NAMALWA (cell line): ENCODE results near the gene CFAP157.

Experiments used
- DNase-seq: peaks from one replicate; pipeline ENCODE4 v3.0.0-alpha.2; 2015; ENCODE audit warnings: low spot score

The CFAP157 gene

DNA sequence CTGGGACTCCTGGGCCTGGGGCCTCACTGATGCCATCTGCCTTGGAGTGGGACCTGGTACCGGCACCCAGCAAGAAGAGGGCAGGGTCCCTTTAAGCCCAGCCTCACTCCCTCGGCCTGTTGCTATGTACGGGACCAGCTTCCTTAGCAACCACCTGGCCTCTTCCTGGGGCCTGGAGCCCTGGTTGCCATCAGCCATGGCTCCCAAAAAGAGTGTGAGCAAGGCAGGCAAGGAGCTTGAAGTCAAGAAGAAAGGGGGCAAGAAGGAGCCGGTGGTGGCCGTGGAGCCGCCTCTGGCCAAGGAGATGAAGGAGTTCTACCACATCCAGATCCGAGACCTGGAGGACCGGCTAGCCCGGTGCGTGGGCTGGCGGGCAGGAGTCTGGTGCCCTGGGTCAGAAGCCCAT is at the start of gene CFAP157:
TSS of gene CFAP157 (plus strand) at position 153 of the 406 bp plus-strand sequence. CDS start at position 197, 44 bp downstream.
- no peak for DNase-seq

DNA sequence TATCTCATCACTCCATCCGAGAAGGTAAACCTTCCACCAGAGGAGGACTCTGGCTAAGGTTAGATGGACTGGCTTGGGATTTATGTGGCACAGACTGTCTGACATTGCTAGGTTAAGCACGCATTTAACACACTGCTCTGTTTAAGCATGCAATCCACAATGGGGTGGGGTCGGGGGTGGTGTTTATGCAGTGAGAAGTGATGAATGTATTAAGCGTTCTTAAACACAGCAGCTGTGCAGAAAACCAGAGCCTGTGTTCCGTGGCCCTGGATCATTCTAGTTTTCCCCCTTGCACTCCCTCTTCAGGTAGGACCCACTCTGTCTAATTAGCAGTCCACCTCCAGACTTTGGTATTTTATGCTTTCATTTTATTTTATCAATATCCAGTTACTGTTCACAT is 48.4 kb upstream of the CFAP157 start:
- DNase-seq, result no peak

DNA sequence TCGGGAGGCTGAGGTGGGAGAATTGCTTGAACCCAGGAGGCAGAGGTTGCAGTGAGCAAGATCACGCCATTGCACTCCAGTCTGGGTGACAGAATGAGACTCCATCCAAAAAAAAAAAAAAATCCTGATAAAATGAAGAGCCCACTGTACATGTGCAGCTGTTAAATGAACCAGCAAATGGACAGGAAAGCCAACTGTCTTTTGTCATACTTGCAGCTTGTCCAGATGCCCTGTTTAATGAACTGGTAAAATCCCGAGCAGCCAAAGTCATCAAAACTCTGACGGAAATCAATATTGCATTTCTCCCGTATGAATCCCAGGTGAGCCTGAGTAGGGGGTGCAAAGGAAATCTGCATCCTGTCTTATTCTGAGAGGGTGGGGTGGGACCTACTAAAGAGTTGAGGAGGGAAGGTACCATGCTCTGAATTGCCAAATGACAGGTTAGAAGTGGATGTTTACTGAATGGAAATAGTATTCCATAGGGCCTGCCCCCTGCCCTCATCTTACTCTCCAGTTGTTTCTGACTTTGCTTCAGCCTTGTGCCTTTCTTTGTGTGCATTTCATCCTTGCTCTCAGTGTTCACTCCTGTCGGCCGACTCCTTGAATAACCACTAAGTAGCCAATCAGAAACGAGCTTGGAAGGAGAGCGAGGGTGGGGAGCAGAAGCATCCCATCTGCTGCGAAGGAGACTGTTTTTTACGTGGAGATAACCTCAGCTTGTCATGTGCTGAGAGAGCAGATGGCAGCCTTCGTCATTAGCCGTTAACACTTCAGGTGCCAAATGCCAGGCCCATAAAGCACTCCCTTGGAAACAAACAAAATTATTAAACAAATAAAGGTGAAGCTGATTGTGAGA is 45.7 kb upstream of the CFAP157 start:
- DNase-seq, result no peak

DNA sequence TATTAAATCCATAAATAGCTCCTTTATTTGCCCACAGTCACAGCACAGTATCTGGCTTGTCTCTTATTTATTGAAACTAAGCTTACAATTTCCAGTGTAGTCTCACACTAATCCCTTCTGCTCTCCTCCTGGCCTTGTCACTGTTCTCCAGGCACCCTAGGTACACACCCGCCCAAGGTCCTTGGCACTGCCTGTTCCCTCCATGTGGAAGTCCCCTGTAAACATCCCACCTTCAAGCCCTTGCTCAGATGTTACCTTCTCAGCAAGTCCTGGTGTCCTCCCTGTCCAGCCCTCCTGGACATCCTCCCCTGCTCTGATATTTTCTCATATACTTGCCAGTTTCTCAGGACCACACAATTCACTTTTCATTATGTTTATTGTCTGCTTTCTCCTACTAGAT is 44.2 kb upstream of the CFAP157 start:
- no peak for DNase-seq

DNA sequence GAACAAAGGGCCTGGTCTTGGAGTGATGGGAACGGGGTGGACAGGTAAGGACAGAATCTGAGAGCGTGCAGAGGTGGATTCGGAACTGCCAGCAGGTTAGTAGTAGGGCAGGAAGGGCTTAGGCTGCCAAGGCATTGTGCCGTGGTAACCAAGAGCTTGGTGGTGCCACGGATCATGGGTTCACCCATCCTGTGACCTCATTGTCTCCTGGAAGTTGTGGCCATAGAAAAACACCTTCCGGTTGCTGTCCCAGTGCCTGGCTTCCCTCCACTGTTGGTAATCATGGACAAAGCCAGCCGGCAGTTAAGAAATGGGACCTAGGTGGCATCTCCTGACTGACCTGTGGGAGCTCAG is 42.5 kb upstream of the CFAP157 start:
- DNase-seq, result no peak

DNA sequence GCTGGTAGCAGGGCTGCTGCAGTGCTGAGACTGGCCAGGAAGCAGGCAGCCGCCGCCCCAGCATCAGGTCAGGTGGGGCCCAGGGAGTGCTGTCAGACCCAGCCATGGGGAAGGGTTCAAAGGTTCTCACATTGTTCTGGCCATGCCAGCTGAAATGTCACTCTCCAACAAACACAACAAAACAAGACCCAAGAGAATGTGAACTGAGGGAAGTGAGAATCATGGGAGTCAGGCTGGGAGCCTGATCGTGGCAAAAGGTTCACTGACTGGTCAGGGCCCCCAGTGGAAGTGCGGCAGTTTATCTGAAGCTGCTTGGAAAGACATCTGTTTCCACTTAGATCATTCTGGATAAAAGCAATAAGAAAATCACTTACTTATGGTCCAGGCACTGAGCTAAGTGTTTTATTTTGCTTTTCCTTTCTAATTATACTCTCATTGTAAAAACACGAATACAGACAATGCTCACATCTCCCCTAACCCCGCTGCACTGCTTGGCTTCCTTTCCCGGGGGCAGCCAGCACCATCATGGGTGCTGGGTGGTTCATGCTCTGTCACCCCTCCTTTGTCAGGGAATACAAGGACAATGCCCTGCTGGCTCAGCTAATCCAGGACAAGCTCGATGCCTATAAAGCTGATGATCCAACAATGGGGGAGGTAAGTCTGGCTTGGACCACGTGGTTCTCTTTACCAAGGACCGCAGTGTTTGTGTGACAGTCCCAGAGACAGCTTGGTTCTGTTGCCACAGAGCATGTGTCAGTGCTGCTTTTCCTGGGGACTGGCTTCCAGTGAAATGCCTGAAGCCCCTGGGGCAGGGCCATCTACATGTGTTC is 41.9 kb upstream of the CFAP157 start:
- DNase-seq, result no peak

DNA sequence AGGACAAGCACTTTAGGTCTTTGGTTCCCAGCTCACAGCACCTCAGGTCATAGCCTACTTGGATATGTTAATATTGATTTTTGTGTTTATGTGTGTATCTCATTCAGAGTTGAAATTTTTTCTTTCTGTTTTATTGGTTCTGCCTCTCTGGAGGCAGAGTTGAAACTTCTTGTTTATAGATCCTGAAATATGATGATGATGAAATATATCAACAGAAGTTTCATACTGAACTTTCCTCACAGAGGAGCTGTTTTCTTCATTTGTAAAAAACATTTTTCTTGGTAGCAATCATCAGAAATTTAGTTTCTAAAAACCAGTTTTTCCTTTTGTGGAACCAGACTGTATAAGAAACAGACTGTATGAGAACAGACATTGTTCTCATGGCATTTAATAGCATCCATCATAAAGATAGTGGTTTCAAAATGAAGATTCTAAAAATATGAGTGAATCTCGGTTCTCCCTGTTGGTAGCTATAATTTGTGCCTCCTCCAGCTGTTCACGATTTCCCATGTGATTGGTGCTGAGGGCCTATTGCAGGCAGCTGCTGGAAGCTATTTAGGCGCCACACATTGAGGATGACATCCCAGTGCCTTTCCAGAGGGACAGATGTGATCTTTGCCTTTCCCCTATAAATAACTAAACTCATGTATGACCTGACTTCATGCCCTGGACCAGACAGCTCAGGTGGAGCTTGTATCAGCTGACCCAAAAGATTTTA is 39.5 kb upstream of the CFAP157 start:
- DNase-seq, result no peak

DNA sequence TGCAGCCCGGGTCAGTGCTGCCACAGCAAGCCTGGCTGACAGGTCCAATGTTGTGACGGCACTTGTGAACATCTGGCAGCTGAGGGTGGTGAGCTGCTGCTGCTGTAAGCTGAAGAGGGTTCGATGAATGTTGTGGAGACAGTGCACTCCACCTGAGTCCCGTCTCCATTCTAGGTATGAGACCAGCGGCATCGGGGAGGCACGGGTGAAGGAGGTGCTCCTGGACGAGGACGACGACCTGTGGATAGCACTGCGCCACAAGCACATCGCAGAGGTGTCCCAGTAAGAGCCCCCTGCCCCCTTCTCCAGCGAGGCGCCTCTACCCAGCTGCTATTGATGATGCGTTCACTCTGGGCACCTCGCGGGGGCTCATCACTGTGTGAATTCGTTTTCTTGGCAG is 38.9 kb upstream of the CFAP157 start:
- no peak for DNase-seq

DNA sequence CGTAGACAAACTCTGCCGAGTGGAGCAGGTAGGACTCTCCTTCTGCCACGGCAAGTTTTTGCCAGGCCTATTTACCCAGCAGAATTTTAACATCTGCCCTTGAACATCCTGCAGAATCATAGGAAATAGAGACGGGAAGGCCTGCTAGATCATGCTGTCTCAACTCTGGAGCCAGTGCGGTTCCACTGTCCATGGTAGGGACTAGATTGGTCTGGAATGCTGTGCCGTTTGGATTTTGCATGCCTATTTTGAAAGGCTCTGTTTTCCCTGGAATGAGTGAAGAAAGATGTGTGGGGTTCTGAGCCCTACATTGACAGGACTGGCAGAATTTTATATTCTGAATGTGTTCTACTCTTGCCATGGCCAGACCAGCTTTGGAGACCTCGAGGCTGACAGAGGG is 33.6 kb upstream of the CFAP157 start:
- DNase-seq, result no peak

DNA sequence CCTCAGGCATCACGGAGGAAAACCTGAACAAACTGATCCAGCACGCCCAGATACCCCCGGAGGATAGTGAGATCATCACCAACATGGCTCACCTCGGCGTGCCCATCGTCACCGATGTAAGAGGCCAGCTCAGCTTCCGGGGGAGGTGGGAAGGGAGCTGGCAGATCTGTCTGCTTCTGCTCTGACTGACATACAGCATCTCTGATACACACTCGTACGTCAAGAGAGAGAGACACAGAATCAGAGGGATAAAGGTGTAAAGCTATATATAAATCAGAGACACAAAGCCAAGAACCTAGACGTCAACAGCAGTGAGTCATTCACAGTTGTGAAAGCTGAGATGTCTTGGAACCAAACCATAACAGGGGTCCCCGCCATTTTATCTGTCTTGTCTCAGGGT is 30.1 kb upstream of the CFAP157 start:
- DNase-seq, result no peak

DNA sequence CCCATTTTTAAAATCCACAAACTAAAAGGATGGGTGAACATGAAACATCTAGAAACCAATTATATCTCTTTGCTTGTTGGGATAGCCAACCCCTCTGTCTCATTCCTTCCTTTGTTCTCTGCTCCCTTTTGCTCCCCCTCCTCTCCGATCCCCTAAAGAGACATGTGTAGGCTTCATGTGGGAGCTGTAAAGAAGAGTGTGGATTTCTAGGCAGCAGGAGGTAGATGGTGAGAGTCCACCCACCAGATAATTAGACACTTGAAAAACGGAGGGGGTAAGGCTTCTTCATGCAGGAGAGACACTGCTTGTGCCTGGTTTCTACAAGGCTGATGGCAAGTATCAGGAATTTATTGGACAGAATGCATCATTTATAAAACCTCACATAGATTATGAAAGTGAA is 27.3 kb upstream of the CFAP157 start:
- no peak for DNase-seq

DNA sequence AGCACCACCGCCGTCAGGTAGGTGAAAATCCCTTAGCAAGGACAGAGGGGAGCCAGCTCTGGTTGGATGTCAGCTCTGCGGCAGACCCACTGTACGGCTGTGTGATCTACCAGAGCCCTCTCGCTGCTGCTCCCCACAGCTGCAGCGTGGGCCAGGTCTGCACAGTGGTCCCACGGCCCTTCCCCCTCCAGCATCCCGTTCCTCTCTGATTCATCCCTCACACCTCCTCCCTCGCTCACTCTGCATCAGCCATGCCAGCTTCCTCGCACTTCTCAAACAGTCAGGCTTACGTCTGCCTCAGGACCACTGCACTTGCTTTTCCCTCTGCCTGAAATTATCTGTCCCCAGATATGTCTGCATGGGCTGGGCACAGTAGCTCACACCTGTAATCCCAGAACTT is 26.6 kb upstream of the CFAP157 start:
- DNase-seq, result no peak

DNA sequence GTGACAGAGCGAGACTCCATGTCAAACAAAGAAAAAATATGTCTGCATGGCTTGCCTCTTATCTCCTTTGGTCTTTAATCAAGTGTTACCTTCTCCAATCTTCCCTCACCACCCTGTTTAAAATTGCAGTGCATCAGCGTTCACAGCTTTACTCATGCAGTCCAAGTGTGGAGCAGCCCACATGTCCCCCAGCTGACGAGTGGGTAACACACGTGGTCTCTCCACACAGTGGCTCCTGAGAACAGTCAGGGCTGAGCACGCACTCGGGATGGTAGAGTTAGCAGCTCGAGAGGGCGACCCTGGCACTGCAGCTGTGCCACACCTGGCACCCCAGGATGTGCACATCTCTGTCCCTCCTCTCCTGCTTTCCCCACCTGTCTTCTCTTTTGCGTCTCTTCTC is 25.9 kb upstream of the CFAP157 start:
- no peak for DNase-seq

DNA sequence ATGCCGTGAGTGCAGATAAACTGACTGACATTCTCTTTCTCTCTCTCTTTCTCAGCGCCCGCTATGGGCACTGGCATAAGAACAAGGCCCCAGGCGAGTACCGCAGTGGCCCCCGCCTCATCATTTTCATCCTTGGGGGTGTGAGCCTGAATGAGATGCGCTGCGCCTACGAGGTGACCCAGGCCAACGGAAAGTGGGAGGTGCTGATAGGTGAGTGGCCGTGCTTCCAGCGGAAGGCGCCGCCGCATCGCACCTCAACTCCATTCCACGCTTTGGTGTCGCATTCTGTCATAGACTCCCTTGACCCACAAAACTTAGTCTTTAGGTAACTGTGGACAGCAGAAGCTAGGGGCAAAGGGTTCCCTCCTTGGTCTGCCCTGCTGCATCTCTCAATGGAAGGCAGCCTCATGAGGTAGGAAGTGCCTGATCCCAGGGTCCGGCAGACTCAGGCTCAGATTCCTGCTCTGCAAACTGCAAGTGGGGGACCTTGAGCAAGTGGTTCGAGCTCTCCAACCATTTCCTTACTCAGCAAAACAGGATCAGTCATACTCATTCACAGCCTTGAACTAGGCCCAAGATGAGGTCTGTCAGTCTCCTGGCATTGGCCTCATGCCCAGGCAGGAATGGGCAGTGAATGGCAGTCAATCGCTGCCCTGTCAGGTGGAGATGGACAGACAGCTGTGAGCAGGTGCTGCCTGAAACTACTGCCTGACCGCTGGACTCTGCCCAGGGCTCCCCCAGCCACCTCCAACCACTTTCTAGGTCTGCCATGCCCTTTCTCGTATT is 24.2 kb upstream of the CFAP157 start:
- no peak for DNase-seq

DNA sequence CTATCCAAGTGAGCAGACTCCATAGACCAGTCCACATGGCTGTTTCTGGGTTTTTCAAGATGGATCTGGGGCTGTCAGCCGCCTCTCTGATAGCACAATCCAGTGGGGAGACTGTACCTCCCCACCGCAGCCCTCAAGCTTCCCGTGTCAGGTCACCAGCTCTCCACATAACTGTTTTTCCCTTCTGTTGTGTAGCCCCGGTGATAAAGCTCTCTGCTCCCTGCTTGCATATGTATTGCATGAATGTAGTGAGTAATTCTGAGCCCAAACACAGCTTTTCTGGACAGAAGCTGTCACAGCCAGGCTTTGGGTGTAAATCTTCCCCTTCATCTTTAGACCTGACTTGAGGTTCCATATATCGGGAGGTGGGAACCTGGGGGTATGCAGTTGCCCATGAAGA is 23.1 kb upstream of the CFAP157 start:
- DNase-seq, result no peak

DNA sequence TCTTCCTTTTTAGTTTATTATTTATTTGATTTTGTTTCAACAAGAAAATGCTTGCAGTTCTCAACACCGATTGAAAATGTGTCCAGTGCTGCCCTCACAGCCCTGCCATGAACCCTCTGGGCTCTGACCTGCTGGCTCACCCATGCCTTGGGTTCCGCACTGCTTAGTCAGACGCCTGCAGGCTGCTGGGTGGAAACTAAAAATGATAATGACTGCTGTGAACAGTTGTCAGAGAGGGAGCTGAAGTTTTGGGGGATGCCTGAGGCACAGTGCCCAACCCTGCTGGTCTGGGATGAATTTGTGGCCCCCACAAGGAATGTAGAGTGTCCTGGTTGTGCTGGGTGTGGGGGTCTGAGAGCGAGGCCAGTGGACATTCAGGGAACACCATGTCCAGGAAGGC is 22.2 kb upstream of the CFAP157 start:
- no peak for DNase-seq

DNA sequence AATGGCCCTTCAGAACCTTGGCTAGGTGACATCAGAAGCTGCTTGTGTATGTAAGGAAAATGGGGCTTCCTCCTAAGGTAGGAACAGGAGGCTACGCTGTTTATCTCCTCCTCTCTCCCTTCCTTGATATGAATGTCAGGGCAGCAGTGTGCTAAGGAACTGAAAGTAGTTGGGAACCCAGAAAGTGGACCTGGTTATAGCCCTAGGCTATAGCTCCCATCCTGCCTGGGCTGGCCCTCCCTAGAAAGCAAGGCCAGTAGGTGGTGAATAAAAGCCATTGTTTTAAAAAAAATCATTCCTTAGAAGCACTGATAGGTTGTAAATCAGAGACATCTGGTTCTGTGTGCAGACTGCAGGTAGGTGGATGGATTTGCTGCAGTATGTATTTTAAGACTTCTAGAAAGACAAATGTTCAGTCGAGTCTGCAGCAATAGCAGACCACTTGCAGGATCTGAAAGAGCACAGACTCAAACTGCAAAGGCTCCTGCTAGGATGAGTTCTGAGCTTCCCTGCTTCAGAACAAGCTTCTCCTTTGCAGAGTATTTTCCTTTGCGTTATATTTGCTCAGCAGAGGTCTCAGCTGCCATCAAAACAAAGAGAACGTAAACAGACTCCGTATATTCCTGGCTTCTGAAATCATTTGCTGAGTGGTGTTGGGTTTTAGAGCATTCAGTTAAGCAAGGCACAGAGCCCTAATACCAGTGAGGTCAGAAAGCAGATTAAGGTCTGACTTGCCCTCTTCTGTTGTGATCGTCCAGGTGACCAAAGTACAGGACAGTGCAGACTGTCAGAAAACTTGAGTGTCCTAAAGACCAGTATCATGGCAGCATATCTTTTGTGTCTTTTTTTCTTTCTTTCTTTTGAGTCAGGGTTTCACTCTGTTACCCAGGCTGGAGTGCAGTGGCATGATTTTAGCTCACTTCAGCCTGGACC is 20.1 kb upstream of the CFAP157 start:
- no peak for DNase-seq

DNA sequence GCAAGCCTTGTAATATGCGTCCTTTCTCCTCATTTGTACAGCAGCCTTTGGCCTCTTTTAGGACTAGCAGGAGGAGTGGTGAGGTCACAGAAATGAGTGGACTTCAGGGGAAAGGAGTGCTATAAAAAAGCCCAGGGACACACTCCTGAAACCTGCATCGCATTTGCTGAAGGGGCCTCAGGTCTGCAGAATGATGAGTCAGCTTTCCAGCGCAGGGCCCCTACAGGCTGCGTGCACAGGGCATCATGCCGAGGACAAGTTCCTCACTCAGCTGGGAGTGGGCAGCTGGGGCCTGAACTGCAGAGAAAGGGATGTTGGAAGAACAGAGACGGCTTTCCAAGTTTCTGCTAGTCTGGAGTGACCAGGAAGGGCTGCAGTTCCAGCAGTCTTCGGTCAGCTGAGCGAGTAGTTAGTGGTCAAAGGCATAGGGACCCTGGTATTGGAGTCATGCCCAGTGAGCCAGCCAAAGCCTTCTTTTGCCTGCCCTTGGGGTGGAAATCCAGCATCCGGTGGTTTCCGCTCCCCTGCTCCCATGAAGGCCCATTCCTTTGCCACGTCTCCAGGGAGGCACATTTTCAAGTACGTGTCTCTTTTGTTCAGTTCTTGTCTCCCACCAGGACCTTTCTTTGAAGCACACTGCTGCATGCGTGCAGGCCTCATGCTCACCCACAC is 17.3 kb upstream of the CFAP157 start:
- no peak for DNase-seq

DNA sequence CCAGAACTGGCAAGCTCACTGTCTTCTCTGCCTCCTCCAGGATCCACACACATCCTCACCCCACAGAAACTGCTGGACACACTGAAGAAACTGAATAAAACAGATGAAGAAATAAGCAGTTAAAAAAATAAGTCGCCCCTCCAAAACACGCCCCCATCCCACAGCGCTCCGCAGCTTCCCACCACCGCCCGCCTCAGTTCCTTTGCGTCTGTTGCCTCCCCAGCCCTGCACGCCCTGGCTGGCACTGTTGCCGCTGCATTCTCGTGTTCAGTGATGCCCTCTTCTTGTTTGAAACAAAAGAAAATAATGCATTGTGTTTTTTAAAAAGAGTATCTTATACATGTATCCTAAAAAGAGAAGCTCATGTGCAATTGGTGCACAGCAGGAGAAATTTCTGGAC is 16.1 kb upstream of the CFAP157 start:
- DNase-seq, result no peak

DNA sequence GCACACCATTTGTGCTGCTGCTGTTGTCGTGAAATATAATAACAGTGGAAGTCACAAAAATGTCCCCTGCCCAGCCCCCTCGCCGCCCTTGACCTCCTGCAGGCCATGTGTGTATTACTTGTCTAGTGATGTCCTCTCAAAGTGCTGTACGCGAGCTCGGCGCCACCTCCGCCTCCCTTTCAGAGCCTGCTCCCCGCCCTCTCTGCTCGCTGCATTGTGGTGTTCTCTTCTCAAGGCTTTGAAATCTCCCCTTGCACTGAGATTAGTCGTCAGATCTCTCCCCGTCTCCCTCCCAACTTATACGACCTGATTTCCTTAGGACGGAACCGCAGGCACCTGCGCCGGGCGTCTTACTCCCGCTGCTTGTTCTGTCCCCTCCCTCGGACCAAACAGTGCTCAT is 14.7 kb upstream of the CFAP157 start:
- DNase-seq, result no peak
